PC-9 (cell line): ENCODE results near the gene SEMG1. TPM values are rescaled to one million over a fixed set of nuclear protein-coding genes. Genes with fewer than 3 reads are reported as not detected.

Experiments used
- BruUV-seq: library from RNA; stranded (reverse); fragments of 400-500 nt; replicated peaks from 2 replicates; lab custom pipeline; 2021; lab: Mats Ljungman, UMichigan
- CTCF ChIA-PET: fragments of 300-600 bp; sonication (Branson Sonifier 250); formaldehyde crosslinking; loops from one replicate; lab custom pipeline; 2022; ENCODE audit warnings: antibody characterized with exemption; lab: Charles Lee
- POLR2A ChIA-PET: fragments of 300-600 bp; sonication (Branson Sonifier 250); formaldehyde crosslinking; loops from one replicate; lab custom pipeline; 2022; ENCODE audit warnings: antibody characterized with exemption; ENCODE audit not compliant: unreplicated experiment; lab: Charles Lee
- DNase-seq, 2 experiments: peaks; one replicate each; pipeline versions ENCODE4 v3.0.0 to v3.0.0-alpha.2; 2015 to 2022; ENCODE audit warnings: mixed read lengths in 1 of 2
- H2AFZ ChIP-seq: fragments of 200-600 bp; sonication (generic); 2 replicates; pipeline ENCODE4 v1.8.1; 2017; ENCODE audit warnings: antibody characterized with exemption
- H3F3A ChIP-seq: fragments of 200-600 bp; sonication (generic); 2 replicates; pipeline ENCODE4 v1.8.1; 2017; ENCODE audit warnings: antibody characterized with exemption, mild to moderate bottlenecking, low read depth; ENCODE audit not compliant: insufficient read depth
- H3K27ac ChIP-seq: fragments of 200-600 bp; sonication (generic); 2 replicates; pipeline ENCODE4 v1.6.1; 2016; ENCODE audit warnings: mixed run types
- H3K27me3 ChIP-seq: fragments of 200-600 bp; sonication (generic); 2 replicates; pipeline ENCODE4 v1.6.1; 2016; ENCODE audit warnings: low read depth, mixed run types; ENCODE audit not compliant: insufficient read depth
- H3K36me3 ChIP-seq: fragments of 200-600 bp; sonication (generic); 2 replicates; pipeline ENCODE4 v1.6.1; 2016; ENCODE audit warnings: low read depth, mixed run types
- H3K4me1 ChIP-seq: fragments of 200-600 bp; sonication (generic); replicated peaks from 2 replicates; pipeline ENCODE4 v1.6.1; 2016; ENCODE audit warnings: mixed run types; ENCODE audit not compliant: insufficient read depth
- H3K4me2 ChIP-seq: fragments of 200-600 bp; sonication (generic); 2 replicates; pipeline ENCODE4 v1.6.1; 2017; ENCODE audit warnings: mixed run types
- H3K4me3 ChIP-seq: fragments of 200-600 bp; sonication (generic); 2 replicates; pipeline ENCODE4 v1.6.1; 2016; ENCODE audit warnings: mixed run types
- H3K79me2 ChIP-seq: fragments of 200-600 bp; sonication (generic); 2 replicates; pipeline ENCODE4 v1.6.1; 2017; ENCODE audit warnings: low read depth, mixed run types
- H3K9me2 ChIP-seq: fragments of 200-600 bp; sonication (generic); 2 replicates; pipeline ENCODE4 v1.8.1; 2017; ENCODE audit warnings: mild to moderate bottlenecking; ENCODE audit not compliant: insufficient read depth
- H3K9me3 ChIP-seq: fragments of 200-600 bp; sonication (generic); 2 replicates; pipeline ENCODE4 v1.8.1; 2016; ENCODE audit warnings: low read depth; ENCODE audit not compliant: insufficient read depth
- H4K20me1 ChIP-seq: fragments of 200-600 bp; sonication (generic); 2 replicates; pipeline ENCODE4 v1.8.1; 2017; ENCODE audit not compliant: insufficient read depth
- EZH2 ChIP-seq: fragments of 200-600 bp; sonication (generic); IDR thresholded peaks from 2 replicates; pipeline ENCODE4 v1.8.0; 2017; ENCODE audit warnings: antibody characterized with exemption, low read depth
- intact Hi-C: fragments of 100-400 bp; cut with micrococcal nuclease; formaldehyde crosslinking; loops from one replicate; pipeline ENCODE4 v1.10.0; 2022; ENCODE audit not compliant: unreplicated experiment
- total RNA-seq: library from RNA; stranded (reverse); gene quantifications from 2 replicates; pipeline ENCODE4 v1.2.3, GENCODE V29; 2021
- TF ChIP-seq, protein P1 (sequence below): fragments of 200-600 bp; sonication (generic); conservative IDR thresholded peaks from 2 replicates; pipeline ENCODE4 v1.6.1; 2017; ENCODE audit warnings: mixed run types, antibody characterized with exemption, mild to moderate bottlenecking, moderate library complexity

Gene SEMG1
- total RNA-seq, 1 experiment from 2014 or later = not detected

DNA sequence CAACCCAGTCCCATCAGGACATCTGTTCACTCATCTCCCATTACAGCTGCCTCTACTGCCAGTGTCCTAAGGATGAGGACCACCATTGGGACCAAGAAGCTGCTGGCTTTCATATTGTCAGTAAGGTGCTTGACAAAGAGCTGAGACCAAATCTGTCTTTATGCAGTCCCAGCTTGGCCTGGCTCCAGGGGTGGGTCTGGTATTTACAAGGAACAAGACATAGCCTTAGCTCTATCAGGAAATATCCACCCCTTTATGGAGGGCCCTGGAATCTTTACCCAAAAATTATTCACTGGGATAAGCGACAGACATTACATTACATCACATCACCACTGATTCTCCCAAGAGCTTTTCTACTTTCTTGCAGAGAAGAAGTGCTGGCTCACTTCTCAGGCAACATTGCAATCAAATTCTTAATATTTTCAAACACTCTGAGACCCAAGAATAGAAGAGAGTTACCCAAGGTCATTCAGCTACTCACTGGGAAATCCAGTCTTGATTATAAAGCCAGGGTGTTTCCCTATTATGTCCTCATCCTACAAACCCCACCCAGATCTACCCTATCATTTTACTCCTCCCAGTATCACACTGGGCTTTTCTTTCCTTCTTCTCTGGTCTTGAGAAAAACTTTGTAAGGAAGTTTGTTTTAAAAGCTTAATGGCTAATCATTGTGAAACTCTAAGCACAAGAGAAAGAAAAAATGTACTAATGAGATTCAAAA lies 43.6 kb upstream of the SEMG1 start:
- H3K9me2 ChIP-seq = no peaks in the 10 kb centered on the region
- peaks cover 3% of the 10 kb centered on the region for H3K4me1 ChIP-seq
- H3K79me2 ChIP-seq = no peaks in the 10 kb centered on the region
- no peaks in the 10 kb centered on the region for H3K36me3 ChIP-seq
- BruUV-seq = no TSS peak
- H3F3A ChIP-seq = peaks cover 7% of the 10 kb centered on the region
- H3K4me3 ChIP-seq = no peak overlapping the region
- peaks cover 10% of the 10 kb centered on the region for H3K9me3 ChIP-seq
- no peaks in the 10 kb centered on the region for H4K20me1 ChIP-seq
- DNase-seq = no peak
- ChIA-PET POLR2A (no interaction called here), CTCF (no interaction called here)
- TF ChIP-seq, protein P1, sequence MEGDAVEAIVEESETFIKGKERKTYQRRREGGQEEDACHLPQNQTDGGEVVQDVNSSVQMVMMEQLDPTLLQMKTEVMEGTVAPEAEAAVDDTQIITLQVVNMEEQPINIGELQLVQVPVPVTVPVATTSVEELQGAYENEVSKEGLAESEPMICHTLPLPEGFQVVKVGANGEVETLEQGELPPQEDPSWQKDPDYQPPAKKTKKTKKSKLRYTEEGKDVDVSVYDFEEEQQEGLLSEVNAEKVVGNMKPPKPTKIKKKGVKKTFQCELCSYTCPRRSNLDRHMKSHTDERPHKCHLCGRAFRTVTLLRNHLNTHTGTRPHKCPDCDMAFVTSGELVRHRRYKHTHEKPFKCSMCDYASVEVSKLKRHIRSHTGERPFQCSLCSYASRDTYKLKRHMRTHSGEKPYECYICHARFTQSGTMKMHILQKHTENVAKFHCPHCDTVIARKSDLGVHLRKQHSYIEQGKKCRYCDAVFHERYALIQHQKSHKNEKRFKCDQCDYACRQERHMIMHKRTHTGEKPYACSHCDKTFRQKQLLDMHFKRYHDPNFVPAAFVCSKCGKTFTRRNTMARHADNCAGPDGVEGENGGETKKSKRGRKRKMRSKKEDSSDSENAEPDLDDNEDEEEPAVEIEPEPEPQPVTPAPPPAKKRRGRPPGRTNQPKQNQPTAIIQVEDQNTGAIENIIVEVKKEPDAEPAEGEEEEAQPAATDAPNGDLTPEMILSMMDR = no peak
- TF ChIP-seq EZH2 = no peak
- intact Hi-C loops = no loop called here
- H3K27me3 ChIP-seq = no peaks in the 10 kb centered on the region
- H2AFZ ChIP-seq = no peak overlapping the region
- H3K4me2 ChIP-seq = no peak overlapping the region
- H3K27ac ChIP-seq = no peak overlapping the region

DNA sequence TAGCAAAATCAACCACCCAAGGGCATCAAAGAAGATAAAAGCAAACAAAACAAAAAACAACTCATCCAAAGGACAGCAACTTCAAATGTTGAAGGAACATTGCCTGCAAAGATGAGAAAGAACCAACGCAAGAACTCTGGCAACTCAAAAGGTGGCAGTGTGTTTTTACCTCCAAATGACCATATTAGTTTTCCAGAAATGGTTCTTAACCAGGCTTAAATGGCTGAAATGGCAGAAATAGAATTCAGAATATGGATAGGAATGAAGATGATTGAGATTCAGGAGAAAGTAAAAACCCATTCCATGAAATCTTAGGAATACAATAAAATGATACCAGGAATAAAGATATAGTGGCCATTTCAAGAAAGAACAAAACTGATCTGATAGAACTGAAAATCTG lies 41.9 kb upstream of the SEMG1 start:
- Histone ChIP-seq H4K20me1 (no peaks in the 10 kb centered on the region), H3K27ac (no peak overlapping the region), H3K4me1 (no peaks in the 10 kb centered on the region), H3K9me3 (peaks cover 9% of the 10 kb centered on the region), H3K27me3 (no peaks in the 10 kb centered on the region), H3K4me3 (no peak overlapping the region), H3K9me2 (no peaks in the 10 kb centered on the region), H3F3A (no peaks in the 10 kb centered on the region), H3K4me2 (no peak overlapping the region), H3K36me3 (no peaks in the 10 kb centered on the region), H2AFZ (no peak overlapping the region), H3K79me2 (no peaks in the 10 kb centered on the region)
- no peak for DNase-seq
- no TSS peak for BruUV-seq
- ChIA-PET CTCF (no interaction called here), POLR2A (no interaction called here)
- TF ChIP-seq, protein P1 = no peak
- no peak for TF ChIP-seq EZH2
- intact Hi-C loops = no loop called here

DNA sequence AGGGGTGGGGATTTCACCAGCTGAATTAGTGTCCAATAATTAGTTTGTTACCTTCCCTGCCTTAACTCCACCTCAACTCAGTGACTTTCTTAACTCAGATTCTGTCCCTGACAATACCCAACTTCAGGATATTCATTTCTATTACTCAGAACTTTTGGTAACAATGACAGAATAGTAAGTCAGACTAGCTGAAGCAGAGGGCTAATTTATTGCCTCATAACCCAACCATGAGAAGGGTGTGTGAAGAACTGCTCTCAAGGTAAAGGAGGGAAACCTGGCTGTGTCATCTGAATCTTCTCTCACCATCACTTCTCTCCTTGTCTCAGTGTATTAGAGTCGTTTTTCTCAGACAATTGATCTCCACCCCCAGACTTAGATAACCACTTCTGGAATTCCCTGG lies 33.3 kb upstream of the SEMG1 start:
- CTCF ChIA-PET = no interaction called here
- TF ChIP-seq EZH2 = no peak
- TF ChIP-seq, protein P1 = no peak
- Histone ChIP-seq H3K9me3 (peaks cover 10% of the 10 kb centered on the region; the same call in 1 of the 2 replicates), H3K36me3 (no peaks in the 10 kb centered on the region), H3K27ac (peak overlapping the region; percentile 96), H4K20me1 (no peaks in the 10 kb centered on the region), H3K27me3 (no peaks in the 10 kb centered on the region), H3K9me2 (no peaks in the 10 kb centered on the region), H3F3A (peaks cover 51% of the 10 kb centered on the region), H2AFZ (peak overlapping the region; percentile 13; the same call in 1 of the 2 replicates), H3K79me2 (peaks cover 13% of the 10 kb centered on the region), H3K4me3 (peak overlapping the region; percentile 13; the same call in 1 of the 2 replicates), H3K4me2 (peak overlapping the region; percentile 70), H3K4me1 (peaks cover 48% of the 10 kb centered on the region)
- BruUV-seq = no TSS peak
- POLR2A ChIA-PET = no interaction called here
- intact Hi-C loops = no loop called here
- DNase-seq = peak in 1 of 2 experiments; percentile 49
